RPMI8226 (cell line): ENCODE results near the gene VENTX.

Experiments
- DNase-seq: peaks from one replicate; pipeline ENCODE4 v3.0.0-alpha.2; 2015

Gene VENTX

GRCh38 chr10:133202778-133203651, 34.6 kb upstream of the VENTX start:
- DNase-seq = peak; percentile 36

GRCh38 chr10:133203652-133204195, 33.9 kb upstream of the VENTX start:
- no peak for DNase-seq

- DNase-seq = no peak
These were observed 33.2 kb upstream of the VENTX start for GRCh38 chr10:133204226-133205015.

GRCh38 chr10:133205146-133205545, 32.5 kb upstream of the VENTX start:
- DNase-seq = no peak

GRCh38 chr10:133206356-133207040, 31.2 kb upstream of the VENTX start:
- no peak for DNase-seq

GRCh38 chr10:133207041-133207600, 30.5 kb upstream of the VENTX start:
- DNase-seq = no peak

- no peak for DNase-seq
These were observed 30.0 kb upstream of the VENTX start for GRCh38 chr10:133207627-133208026.

GRCh38 chr10:133208466-133208865, 29.2 kb upstream of the VENTX start:
- no peak for DNase-seq

GRCh38 chr10:133209117-133209516, 28.5 kb upstream of the VENTX start:
- no peak for DNase-seq

GRCh38 chr10:133209641-133210040, 28.0 kb upstream of the VENTX start:
- DNase-seq = no peak

- no peak for DNase-seq
These were observed 27.1 kb upstream of the VENTX start for GRCh38 chr10:133210398-133211140.

- no peak for DNase-seq
These were observed 26.4 kb upstream of the VENTX start for GRCh38 chr10:133211141-133211830.

GRCh38 chr10:133211959-133212852, 25.4 kb upstream of the VENTX start:
- peak; percentile 18 for DNase-seq

- peak; percentile 73 for DNase-seq
These were observed 24.7 kb upstream of the VENTX start for GRCh38 chr10:133212853-133213494.

GRCh38 chr10:133213641-133214467, 23.8 kb upstream of the VENTX start:
- no peak for DNase-seq

- no peak for DNase-seq
These were observed 22.9 kb upstream of the VENTX start for GRCh38 chr10:133214468-133215410.

- no peak for DNase-seq
These were observed 22.1 kb upstream of the VENTX start for GRCh38 chr10:133215586-133215985.

GRCh38 chr10:133216776-133217175, 20.9 kb upstream of the VENTX start:
- DNase-seq = no peak
